GM19238 (cell line): ENCODE measurements around the gene DHRS3.
"Not testable (repeated sequence)": the region's sequence is repeated elsewhere in the genome, so short reads cannot be mapped to it uniquely, and the experiment has no call there.

Experiments
- DNase-seq: peaks from one replicate; pipeline ENCODE4 v3.0.0; 2011; ENCODE audit warnings: low spot score; ENCODE audit not compliant: insufficient read length

DHRS3 gene

GRCh38 chr1:12540580-12541273 lies 77.3 kb downstream of the DHRS3 start:
- DNase-seq, result no peak

- DNase-seq, result no peak
These were observed 78.1 kb downstream of the DHRS3 start for GRCh38 chr1:12539705-12540579.

GRCh38 chr1:12539320-12539704 lies 78.7 kb downstream of the DHRS3 start:
- DNase-seq, result no peak

GRCh38 chr1:12538536-12538935 lies 79.5 kb downstream of the DHRS3 start:
- not testable (repeated sequence) for DNase-seq

GRCh38 chr1:12537906-12538461 lies 80.0 kb downstream of the DHRS3 start:
- DNase-seq, result no peak

DNA sequence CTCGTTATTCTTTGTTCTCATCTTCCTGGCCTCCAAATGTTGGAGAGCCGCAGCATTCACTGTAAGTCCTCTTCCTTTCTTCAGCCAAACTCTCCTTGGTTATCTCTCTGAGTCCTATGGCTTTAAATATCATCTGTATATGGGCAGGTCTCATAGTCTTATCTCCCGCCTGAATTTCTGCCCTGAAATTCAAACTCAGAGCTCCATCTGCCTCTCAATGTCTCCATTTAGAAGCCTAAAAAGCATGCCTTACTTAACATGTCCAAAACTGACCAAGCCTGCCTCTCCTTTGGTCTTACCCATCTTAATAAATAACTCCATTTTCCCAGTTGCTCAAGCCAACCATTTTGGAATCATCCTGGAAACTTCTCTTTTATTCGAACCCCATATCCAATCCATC lies 80.7 kb downstream of the DHRS3 start:
- no peak for DNase-seq

- no peak for DNase-seq
These were observed 81.9 kb downstream of the DHRS3 start for GRCh38 chr1:12536023-12536639.

GRCh38 chr1:12532405-12533315 lies 85.3 kb downstream of the DHRS3 start:
- no peak for DNase-seq

DNA sequence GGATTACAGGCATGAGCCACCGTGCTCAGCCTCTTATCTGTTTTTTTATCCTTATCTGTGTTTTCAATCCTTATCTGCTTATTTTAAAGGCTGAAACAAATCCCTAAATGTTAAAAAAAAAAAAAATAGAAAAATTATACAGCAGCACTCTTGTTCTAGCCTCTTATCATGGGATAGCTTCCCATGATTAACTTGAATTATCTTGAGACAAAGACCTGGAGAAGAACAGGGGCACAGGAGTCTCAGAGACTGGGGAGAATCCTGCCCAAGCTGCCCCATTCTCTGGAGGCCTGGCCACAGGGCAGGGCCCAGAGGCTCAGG lies 86.9 kb downstream of the DHRS3 start:
- DNase-seq, result no peak

GRCh38 chr1:12530462-12531178 lies 87.4 kb downstream of the DHRS3 start:
- DNase-seq, result no peak

DNA sequence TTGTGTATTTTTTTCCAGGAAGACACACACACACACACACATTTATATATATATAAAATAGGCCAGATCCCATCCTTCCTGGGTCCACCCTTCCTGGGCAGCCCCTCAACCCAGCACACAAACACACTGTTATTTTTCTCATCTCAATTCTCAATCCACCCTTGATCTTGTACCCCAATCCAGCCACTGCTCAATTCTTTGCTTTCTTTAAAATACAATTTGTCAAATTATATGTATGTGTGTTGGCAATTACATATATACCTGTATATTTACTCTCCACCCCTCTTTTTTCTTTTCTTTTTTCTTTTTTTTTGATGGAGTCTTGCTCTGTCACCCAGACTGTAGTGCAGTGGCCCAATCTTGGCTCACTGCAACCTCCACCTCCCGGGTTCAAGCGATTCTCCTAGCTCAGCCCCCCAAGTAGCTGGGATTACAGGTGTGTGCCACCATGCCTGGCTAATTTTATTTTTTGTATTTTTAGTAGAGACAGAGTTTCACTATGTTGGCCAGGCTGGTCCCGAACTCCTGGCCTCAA lies 88.3 kb downstream of the DHRS3 start:
- no peak for DNase-seq

GRCh38 chr1:12528021-12528852 lies 89.8 kb downstream of the DHRS3 start:
- no peak for DNase-seq

- no peak for DNase-seq
These were observed 90.4 kb downstream of the DHRS3 start for GRCh38 chr1:12527564-12527963.

DNA sequence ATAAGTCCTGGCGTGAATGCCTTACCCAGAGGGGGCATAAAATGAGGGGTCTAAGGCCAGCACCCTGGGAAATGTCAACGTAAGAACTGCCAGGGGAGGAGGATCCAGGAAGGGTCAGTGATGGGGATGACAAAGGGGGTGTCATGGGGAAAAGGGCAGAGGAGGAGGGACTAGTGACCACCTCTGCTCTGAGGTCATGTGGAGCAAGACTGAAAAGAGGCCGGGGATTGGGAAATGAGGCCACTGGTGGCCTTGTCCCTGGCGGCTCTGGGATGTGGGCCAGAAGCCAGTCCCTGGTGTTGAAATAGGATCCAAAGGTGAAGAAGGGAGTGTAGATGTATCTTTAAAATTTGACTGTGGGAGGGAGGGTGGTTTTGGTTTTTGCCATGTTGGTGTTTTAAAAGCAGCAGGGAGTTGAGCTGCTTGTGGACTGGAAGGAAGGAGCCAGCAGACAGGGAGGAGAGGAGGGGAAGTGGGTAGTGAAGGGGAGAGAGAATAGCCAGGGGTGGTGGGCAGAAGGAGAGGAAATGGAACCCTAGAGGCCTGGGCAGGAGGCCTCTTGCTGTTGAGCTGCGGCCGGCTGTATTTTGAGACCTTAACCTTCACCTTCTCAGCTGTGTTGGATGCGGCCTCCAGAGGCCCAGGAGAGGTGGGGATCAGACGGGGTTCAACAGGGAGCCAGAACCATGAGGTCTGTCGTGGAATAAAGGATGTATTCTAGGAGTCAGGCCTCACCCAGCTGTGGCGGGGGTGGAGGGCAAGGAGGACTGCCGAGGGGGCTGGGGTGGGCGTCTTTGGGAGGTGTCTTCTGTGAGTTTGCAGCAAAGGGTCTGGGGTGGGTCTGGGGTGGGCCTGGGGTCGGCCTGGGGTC lies 92.5 kb downstream of the DHRS3 start:
- DNase-seq, result no peak

DNA sequence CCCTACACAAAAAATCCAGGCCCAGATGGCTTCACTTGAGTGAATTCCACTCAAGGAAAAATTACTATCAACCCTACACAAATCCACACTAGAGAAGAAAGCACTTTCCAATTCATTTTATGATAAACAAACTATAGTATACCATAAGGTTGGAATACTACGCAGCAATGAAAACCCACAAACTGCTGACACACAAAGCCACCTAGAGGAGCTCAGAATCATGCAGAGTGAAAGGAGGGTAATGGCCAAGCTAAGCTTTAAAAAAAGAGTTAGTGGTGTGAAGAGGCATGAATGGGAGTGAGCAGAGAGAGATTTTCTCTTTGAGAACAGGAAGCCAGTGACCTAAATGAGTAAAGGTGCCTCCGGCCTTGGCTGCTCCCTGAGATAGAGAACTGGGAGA lies 93.7 kb downstream of the DHRS3 start:
- no peak for DNase-seq

DNA sequence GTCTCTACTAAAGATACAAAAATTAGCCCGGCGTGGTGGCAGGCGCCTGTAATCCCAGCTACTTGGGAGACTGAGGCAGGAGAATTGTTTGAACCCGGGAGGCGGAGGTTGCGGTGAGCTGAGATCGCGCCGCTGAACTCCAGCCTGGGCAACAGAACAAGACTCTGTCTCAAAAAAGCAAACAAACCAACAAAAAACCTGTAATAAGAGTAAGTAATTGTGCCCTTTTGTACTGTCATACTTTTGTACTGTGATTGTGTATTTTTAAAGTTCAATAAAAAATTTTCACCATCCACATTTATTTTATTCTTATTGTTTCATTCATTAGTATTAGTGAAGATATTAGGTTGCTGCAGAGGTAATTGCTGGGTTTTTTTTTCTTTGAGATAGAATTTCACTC lies 95.2 kb downstream of the DHRS3 start:
- DNase-seq, result not testable (repeated sequence)

DNA sequence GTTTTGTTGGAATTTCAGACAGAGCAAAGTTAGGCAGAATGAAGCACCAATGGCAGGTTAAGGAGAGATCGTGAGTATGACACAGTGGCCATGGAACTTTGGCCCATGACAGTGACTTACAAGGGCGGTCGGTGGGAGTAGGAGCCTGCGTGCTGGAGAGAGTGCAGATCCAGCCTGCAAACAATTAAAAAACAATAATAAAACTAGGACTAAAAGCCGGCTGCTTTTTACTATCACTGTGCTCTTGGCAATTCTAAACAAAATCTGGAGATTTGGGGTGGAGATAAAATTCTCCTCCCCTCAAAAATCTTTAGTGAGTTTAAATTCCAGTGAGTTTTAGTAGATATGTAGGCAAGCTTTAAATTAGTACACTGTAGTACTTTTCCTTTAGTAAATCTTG lies 96.9 kb downstream of the DHRS3 start:
- no peak for DNase-seq

DNA sequence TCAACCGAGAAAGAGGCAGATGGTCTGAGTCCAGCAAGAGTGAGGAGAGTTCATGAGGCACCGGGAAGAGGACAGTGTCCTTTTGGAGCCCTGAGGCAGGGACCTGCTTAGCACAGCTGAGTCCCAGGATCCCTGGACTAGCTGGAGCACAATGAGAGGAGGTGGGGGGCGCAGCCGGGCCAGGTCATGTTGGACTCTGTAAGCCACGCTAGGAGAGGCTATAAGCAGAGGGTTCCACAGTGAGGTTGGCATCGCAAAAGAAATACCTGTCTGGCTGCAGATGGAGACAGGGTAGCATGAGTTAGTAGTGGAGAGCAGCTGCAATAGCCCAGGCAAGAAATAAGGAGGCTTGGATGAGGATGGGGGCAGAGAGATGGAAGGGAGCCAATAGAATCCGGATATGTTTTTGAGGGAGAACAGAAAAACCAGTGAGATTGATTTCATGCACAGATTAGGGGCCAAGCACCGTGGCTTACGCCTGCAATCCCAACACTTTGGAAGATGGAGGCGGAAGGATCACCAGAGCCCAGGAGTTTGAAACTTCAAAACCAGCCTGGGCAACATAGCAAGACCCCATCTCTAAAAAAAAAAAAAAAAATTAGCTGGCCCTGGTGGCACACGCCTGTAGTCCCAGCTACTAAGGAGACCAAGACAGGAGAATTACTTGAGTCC lies 98.2 kb downstream of the DHRS3 start:
- no peak for DNase-seq
